ENCODE data around the gene BBS7.

DNA sequence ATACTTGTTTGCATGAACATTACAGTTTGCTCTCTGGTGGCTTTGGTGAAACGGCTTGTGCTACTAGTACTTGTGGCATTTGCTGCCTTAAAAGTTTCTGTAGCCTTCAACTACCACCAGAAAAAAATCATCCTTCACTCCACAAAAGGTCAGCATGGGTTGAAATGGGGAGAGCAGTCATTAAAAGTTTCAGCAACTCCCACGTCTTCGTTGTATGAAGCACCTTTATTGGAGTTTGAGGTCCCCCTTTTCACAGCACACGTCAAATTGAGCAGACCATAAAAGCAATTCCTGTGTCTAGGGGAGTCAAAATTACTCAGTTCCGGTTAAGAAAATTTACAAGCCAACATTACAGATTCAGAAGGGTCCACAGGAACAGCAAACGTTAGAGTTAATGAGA lies 23.6 kb downstream of the BBS7 start:
- TF ChIP-seq, protein P1, sequence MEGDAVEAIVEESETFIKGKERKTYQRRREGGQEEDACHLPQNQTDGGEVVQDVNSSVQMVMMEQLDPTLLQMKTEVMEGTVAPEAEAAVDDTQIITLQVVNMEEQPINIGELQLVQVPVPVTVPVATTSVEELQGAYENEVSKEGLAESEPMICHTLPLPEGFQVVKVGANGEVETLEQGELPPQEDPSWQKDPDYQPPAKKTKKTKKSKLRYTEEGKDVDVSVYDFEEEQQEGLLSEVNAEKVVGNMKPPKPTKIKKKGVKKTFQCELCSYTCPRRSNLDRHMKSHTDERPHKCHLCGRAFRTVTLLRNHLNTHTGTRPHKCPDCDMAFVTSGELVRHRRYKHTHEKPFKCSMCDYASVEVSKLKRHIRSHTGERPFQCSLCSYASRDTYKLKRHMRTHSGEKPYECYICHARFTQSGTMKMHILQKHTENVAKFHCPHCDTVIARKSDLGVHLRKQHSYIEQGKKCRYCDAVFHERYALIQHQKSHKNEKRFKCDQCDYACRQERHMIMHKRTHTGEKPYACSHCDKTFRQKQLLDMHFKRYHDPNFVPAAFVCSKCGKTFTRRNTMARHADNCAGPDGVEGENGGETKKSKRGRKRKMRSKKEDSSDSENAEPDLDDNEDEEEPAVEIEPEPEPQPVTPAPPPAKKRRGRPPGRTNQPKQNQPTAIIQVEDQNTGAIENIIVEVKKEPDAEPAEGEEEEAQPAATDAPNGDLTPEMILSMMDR (conservative IDR thresholded peaks at IDR 0.05): no peak
- TF ChIP-seq ZFX (IDR thresholded peaks at IDR 0.05): no peak
